Astrocyte (in vitro differentiated cells and primary cell): ENCODE measurements around the gene RABGAP1L.

Experiments
- CTCF ChIP-seq: IDR thresholded peaks from 2 replicates; pipeline ENCODE4 v1.5.1; 2011; ENCODE audit warnings: low read depth, mild to moderate bottlenecking, inconsistent platforms, low read length, moderate library complexity; ENCODE audit not compliant: insufficient read depth
- EZH2 ChIP-seq: IDR thresholded peaks from 2 replicates; pipeline ENCODE4 v1.6.1; 2012; ENCODE audit warnings: mild to moderate bottlenecking, low read length, inconsistent platforms; ENCODE audit not compliant: insufficient read depth

GRCh38 chr1:174723816-174724215 lies 564.5 kb downstream of the RABGAP1L start:
- TF ChIP-seq EZH2 (no peak), CTCF (no peak)
